Ovary (tissue), 9 donors: ENCODE data around the gene MDFI. TPM values are rescaled to one million over a fixed set of nuclear protein-coding genes. Genes with fewer than 3 reads are reported as not detected.

Experiments used
- DNase-seq, 5 donors: peaks; one replicate each; pipeline ENCODE4 v3.0.0-alpha.2; 2019 to 2020
- H3K27ac ChIP-seq, 2 donors: fragments of 200-600 bp; one replicate each; pipeline versions ENCODE4 v1.5.1 to v1.8.0; 2019 to 2022
- H3K27me3 ChIP-seq: fragments of 200-600 bp; one replicate; pipeline ENCODE4 v1.8.0; 2022
- H3K36me3 ChIP-seq: fragments of 200-600 bp; sonication (generic); one replicate; pipeline ENCODE4 v1.5.1; 2019
- H3K4me1 ChIP-seq: one replicate; pipeline ENCODE4 v1.8.1; 2013; ENCODE audit warnings: mild to moderate bottlenecking, moderate library complexity; ENCODE audit not compliant: insufficient read depth
- H3K4me3 ChIP-seq: fragments of 200-600 bp; sonication (generic); one replicate; pipeline ENCODE4 v1.5.1; 2017
- H3K9me3 ChIP-seq, 2 donors: fragments of 200-600 bp in 1 of 2; sonication (generic) in 1 of 2; one replicate each; pipeline versions ENCODE4 v1.5.1 to v1.8.1; 2013 to 2019; ENCODE audit warnings: mild to moderate bottlenecking in 1 of 2, moderate library complexity in 1 of 2
- CTCF ChIP-seq, 3 donors: fragments of 450-650 bp in 2 of 3; fragments of 200-600 bp in 1 of 3; IDR thresholded peaks; one replicate each; pipeline versions ENCODE4 v1.5.1 to v1.8.0; 2016 to 2022; ENCODE audit warnings: antibody characterized with exemption in 3 of 3, mild to moderate bottlenecking in 1 of 3
- EP300 ChIP-seq: sonication (generic); formaldehyde crosslinking; IDR thresholded peaks from one replicate; pipeline ENCODE4 v1.6.1; 2017; ENCODE audit warnings: antibody characterized with exemption
- POLR2A ChIP-seq: fragments of 450-650 bp; IDR thresholded peaks from one replicate; pipeline ENCODE4 v1.6.1; 2017; ENCODE audit warnings: antibody characterized with exemption, mild to moderate bottlenecking, moderate library complexity
- WGBS, 3 donors: extraction: QIAGEN DNeasy Blood & Tissue Kit in 1 of 3; methylation state at CpG; one replicate each; pipeline versions ENCODE4 v1.1.5 to v1.1.7; 2013 to 2017; 5-methylcytosine and 5-hydroxymethylcytosine counted together
- intact Hi-C, 4 donors: fragments of 100-400 bp; cut with DNase I; formaldehyde crosslinking; loops; one replicate each; pipeline versions ENCODE4 v1.11.0 to v1.15.1; 2022 to 2023
- polyA plus RNA-seq, 2 donors: library from polyadenylated mRNA; stranded (reverse); fragments of 200-250 nt in 1 of 2; fragments of 350-450 nt in 1 of 2; fragmentation: Illumina TruSeq in 1 of 2; extraction: RNeasy Lipid Tissue Mini Kit (QIAGEN cat#74804) in 1 of 2; gene quantifications; one replicate each; pipeline ENCODE4 v1.2.3, GENCODE V29; 2013 to 2014
- total RNA-seq, 7 donors: library from RNA; depleted of rRNA in 2 of 7; stranded (reverse); fragments of >200 nt in 2 of 7; fragmentation: NEBNext Ultra II Directional in 3 of 7; extraction: Animal tissue kit (Norgen Biotek cat#: 25700) in 3 of 7; gene quantifications; one replicate each; pipeline versions ENCODE4 v1.1.0 to v1.2.4, GENCODE V29; 2016 to 2023
- donor health status: DM: no; HTN: no; CAD: no; lungs with moderate emphysema.
- donor health status: DM: no; HTN: no; CAD: no.
- donor health status: Bipolar disorder and iron deficiency.
- donor health status: DM: yes; HTN: yes; CAD: no.
- donor health status: DM: no; HTN: no; CAD: no.
- donor health status: DM: yes; HTN: yes; CAD: no.

The MDFI gene
- total and polyA plus RNA-seq, 9 donors, result 3.8 to 24.4 (median 20.4) TPM

GRCh38 chr6:41596807-41597206 is 41.5 kb upstream of the MDFI start:
- Histone ChIP-seq H3K4me3 (no peak overlapping the region), H3K4me1 (no peaks in the 10 kb centered on the region), H3K27me3 (no peaks in the 10 kb centered on the region), H3K27ac (no peak overlapping the region), H3K9me3 (no peaks in the 10 kb centered on the region), H3K36me3 (no peaks in the 10 kb centered on the region)
- no peak for DNase-seq
- intact Hi-C loops, result loop anchor here in 1 of 4 donors (10.0 kb wide), 1 partner anchor 132 kb away; no protein-coding TSS in a partner anchor
- TF ChIP-seq POLR2A, result no peak
- TF ChIP-seq EP300, result no peak
- no peak for TF ChIP-seq CTCF (IDR thresholded peaks at IDR 0.05)
- 89 to 91% (median 90%) methylated on average over 11 of the region's 11 CpGs for WGBS, 3 donors

- DNase-seq, result no peak
- TF ChIP-seq EP300 (no peak), CTCF (IDR thresholded peaks at IDR 0.05) (no peak), POLR2A (no peak)
- Histone ChIP-seq H3K4me1 (no peaks in the 10 kb centered on the region), H3K4me3 (no peak overlapping the region), H3K36me3 (no peaks in the 10 kb centered on the region), H3K27ac (no peak overlapping the region), H3K27me3 (no peaks in the 10 kb centered on the region), H3K9me3 (no peaks in the 10 kb centered on the region)
- intact Hi-C loops, result loop anchor here in 1 of 4 donors (10.0 kb wide), 1 partner anchor 133 kb away; no protein-coding TSS in a partner anchor
- WGBS, 3 donors, result 86 to 87% (median 86%) methylated on average over 18 to 19 of the region's 19 CpGs
Observed at GRCh38 chr6:41597246-41598000, 40.8 kb upstream of the MDFI start.

- DNase-seq, result no peak
- Histone ChIP-seq H3K36me3 (no peaks in the 10 kb centered on the region), H3K9me3 (no peaks in the 10 kb centered on the region), H3K4me3 (no peak overlapping the region), H3K4me1 (no peaks in the 10 kb centered on the region), H3K27me3 (no peaks in the 10 kb centered on the region), H3K27ac (no peak overlapping the region)
- WGBS, 3 donors, result 82 to 87% (median 85%) methylated on average over 8 of the region's 8 CpGs
- TF ChIP-seq POLR2A (no peak), EP300 (no peak), CTCF (IDR thresholded peaks at IDR 0.05) (no peak)
- intact Hi-C loops, result loop anchor here in 1 of 4 donors (10.0 kb wide), 1 partner anchor 134 kb away; no protein-coding TSS in a partner anchor
Observed at GRCh38 chr6:41598670-41599014, 39.6 kb upstream of the MDFI start.

GRCh38 chr6:41599015-41599851 is 39.0 kb upstream of the MDFI start:
- H3K9me3 ChIP-seq, result no peaks in the 10 kb centered on the region
- DNase-seq, result peak in 1 of 5 donors; percentile 12
- H3K4me1 ChIP-seq, result no peaks in the 10 kb centered on the region
- no peak overlapping the region for H3K27ac ChIP-seq
- H3K36me3 ChIP-seq, result no peaks in the 10 kb centered on the region
- WGBS, 3 donors, result 82 to 86% (median 83%) methylated on average over 17 to 21 of the region's 21 CpGs
- intact Hi-C loops, result loop anchor here in 1 of 4 donors (10.0 kb wide), 1 partner anchor 134 kb away; no protein-coding TSS in a partner anchor
- H3K4me3 ChIP-seq, result no peak overlapping the region
- no peaks in the 10 kb centered on the region for H3K27me3 ChIP-seq
- TF ChIP-seq EP300 (no peak), CTCF (IDR thresholded peaks at IDR 0.05) (no peak), POLR2A (no peak)
